HFFc6 (cell line): ENCODE measurements around the gene EPO. TPM values are rescaled to one million over a fixed set of nuclear protein-coding genes. Genes with fewer than 3 reads are reported as not detected.

Source experiments
- DNase-seq: peaks from one replicate; pipeline ENCODE4 v3.0.0-alpha.2; 2018
- H3K27ac Mint-ChIP-seq: 2 replicates; pipeline ENCODE4 v1.8.0; 2020; ENCODE audit warnings: mild to moderate bottlenecking, mixed read lengths
- H3K27me3 Mint-ChIP-seq: 2 replicates; pipeline ENCODE4 v1.8.0; 2021; ENCODE audit warnings: mild to moderate bottlenecking, moderate library complexity, mixed read lengths; ENCODE audit not compliant: insufficient read depth
- H3K36me3 Mint-ChIP-seq: 2 replicates; pipeline ENCODE4 v1.8.0; 2021; ENCODE audit warnings: low read depth, mixed read lengths
- H3K4me1 Mint-ChIP-seq: 2 replicates; pipeline ENCODE4 v1.8.0; 2020; ENCODE audit warnings: low read depth, mixed read lengths
- H3K4me3 Mint-ChIP-seq: 2 replicates; pipeline ENCODE4 v1.8.0; 2020; ENCODE audit warnings: mild to moderate bottlenecking, moderate library complexity, mixed read lengths
- H3K9me3 Mint-ChIP-seq: 2 replicates; pipeline ENCODE4 v1.8.0; 2020; ENCODE audit warnings: mild to moderate bottlenecking, mixed read lengths
- CTCF ChIP-seq: fragments of 200-600 bp; sonication (generic); IDR thresholded peaks from 2 replicates; pipeline ENCODE4 v1.5.0; 2021; ENCODE audit warnings: antibody characterized with exemption, mild to moderate bottlenecking
- total RNA-seq, 6 experiments: library from RNA; stranded (reverse); fragmentation: NEBNext Ultra II Directional; extraction: Animal tissue kit (Norgen Biotek cat#: 25700); gene quantifications; 2 replicates in 1 of 6; 3 replicates in 5 of 6; pipeline ENCODE4 v1.2.3, GENCODE V29; 2021

EPO gene
- total RNA-seq, 6 experiments from 2014 or later, result not detected

GRCh38 chr7:100730136-100730800 lies 10.0 kb downstream of the EPO start:
- no peaks in the 10 kb centered on the region for H3K36me3 Mint-ChIP-seq
- no peak for DNase-seq

GRCh38 chr7:100731937-100732636 lies 11.8 kb downstream of the EPO start:
- Mint-ChIP-seq H3K36me3 (no peaks in the 10 kb centered on the region), H3K4me3 (no peak overlapping the region), H3K9me3 (no peaks in the 10 kb centered on the region), H3K4me1 (peaks cover 7% of the 10 kb centered on the region), H3K27me3 (peaks cover 10% of the 10 kb centered on the region), H3K27ac (no peak overlapping the region)
- no peak for TF ChIP-seq CTCF
- no peak for DNase-seq

More at GRCh38 chr7:100730136-100730800, 10.0 kb downstream of the EPO start:
- TF ChIP-seq CTCF, result no peak
- peaks cover 21% of the 10 kb centered on the region for H3K4me1 Mint-ChIP-seq
- H3K27me3 Mint-ChIP-seq, result peaks cover 10% of the 10 kb centered on the region
- no peak overlapping the region for H3K4me3 Mint-ChIP-seq
- H3K9me3 Mint-ChIP-seq, result no peaks in the 10 kb centered on the region
- no peak overlapping the region for H3K27ac Mint-ChIP-seq

DNA sequence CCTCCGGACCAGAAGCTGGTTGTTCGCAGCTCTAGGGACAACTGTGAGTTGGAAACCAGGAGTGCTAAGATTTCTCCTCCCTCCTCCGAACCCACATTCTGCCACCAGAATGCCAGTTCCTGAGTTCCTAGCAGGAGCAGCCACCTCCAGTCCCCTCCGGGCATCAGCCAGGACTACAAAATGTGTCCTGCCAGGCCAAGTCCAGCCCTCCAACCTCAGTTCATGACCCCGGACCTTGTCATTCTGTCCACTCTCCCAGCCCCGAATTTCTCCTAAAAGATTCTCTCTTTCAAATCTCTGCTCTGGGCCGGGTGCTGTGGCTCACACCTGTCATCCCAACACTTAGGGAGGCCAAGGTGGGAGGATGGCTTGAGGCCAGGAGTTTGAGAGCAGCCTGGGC lies 15.5 kb downstream of the EPO start:
- DNase-seq, result no peak
- Mint-ChIP-seq H3K27ac (no peak overlapping the region), H3K4me3 (no peak overlapping the region), H3K9me3 (no peaks in the 10 kb centered on the region), H3K36me3 (no peaks in the 10 kb centered on the region), H3K27me3 (peaks cover 7% of the 10 kb centered on the region), H3K4me1 (no peaks in the 10 kb centered on the region)
- no peak for TF ChIP-seq CTCF

DNA sequence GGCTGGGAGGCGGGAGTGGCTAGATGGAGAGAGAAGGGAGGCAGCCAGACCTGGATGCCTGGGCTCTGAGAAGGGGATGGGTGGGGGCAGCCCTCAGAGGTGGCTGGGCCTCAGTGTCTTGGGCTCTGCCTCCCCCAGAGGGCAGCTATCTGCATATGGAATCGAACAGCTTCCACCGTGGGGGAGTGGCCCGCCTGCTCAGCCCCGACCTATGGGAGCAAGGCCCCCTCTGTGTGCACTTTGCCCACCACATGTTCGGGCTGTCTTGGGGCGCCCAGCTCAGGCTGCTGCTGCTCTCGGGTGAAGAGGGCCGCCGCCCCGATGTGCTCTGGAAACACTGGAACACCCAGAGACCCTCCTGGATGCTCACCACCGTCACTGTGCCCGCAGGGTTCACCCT lies 16.4 kb downstream of the EPO start:
- no peak overlapping the region for H3K4me3 Mint-ChIP-seq
- no peak for TF ChIP-seq CTCF
- DNase-seq, result no peak
- H3K9me3 Mint-ChIP-seq, result no peaks in the 10 kb centered on the region
- no peak overlapping the region for H3K27ac Mint-ChIP-seq
- peaks cover 7% of the 10 kb centered on the region for H3K27me3 Mint-ChIP-seq
- no peaks in the 10 kb centered on the region for H3K4me1 Mint-ChIP-seq
- no peaks in the 10 kb centered on the region for H3K36me3 Mint-ChIP-seq

DNA sequence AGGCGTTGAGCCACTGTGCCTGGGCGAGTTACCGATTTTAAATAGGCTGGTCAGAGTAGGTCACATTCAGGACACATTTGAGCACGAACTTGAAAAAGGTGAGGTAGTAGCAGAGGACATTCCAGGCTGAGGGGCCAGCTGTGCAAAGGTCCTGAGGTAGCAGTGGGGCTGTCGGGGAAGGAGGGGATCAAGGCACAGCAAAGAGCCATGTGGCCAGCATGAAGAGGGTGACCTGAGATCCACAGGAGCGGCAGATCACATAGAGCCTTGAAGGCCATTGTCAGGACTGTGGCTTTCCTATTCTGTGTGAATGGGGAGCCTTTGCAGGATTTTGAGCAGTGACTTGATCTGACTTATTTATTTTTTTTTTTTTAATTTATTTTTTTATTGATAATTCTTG lies 19.7 kb downstream of the EPO start:
- Mint-ChIP-seq H3K27me3 (peaks cover 7% of the 10 kb centered on the region), H3K27ac (no peak overlapping the region), H3K9me3 (no peaks in the 10 kb centered on the region), H3K4me3 (no peak overlapping the region), H3K4me1 (peaks cover under 1% of the 10 kb centered on the region; the same call in 1 of the 2 replicates), H3K36me3 (no peaks in the 10 kb centered on the region)
- DNase-seq, result no peak
- TF ChIP-seq CTCF, result no peak
